ENCODE results near the gene TRPM5. TPM values are rescaled to one million over a fixed set of nuclear protein-coding genes. Genes with fewer than 3 reads are reported as not detected.
A peak's percentile ranks its signal among the peaks of the same experiment; 100 is the strongest.

The TRPM5 gene
- total RNA-seq, 2 experiments from 2014 or later = not detected

GRCh38 chr11:2402890-2403645, 41.2 kb downstream of the TRPM5 start:
- POLR2A ChIA-PET = no interaction called here

GRCh38 chr11:2402106-2402505, 42.2 kb downstream of the TRPM5 start:
- no TSS peak for BruUV-seq (replicated peaks)
- Histone ChIP-seq H4K20me1 (ENCODE audit: insufficient read depth, low read length) (no peaks in the 10 kb centered on the region), H3K9me3 (ENCODE audit: low read length) (no peaks in the 10 kb centered on the region), H3K4me1 (ENCODE audit: insufficient read depth, low read length, poor library complexity, severe bottlenecking) (peaks cover 23% of the 10 kb centered on the region), H3K4me2 (ENCODE audit: low read length) (peak overlapping the region; percentile 98), H2AFZ (ENCODE audit: low read length) (no peak overlapping the region), H3K9me2 (ENCODE audit: insufficient read depth, low read length) (no peaks in the 10 kb centered on the region), H3K27ac (ENCODE audit: low read depth, low read length, poor library complexity, severe bottlenecking) (no peak overlapping the region), H3K36me3 (ENCODE audit: insufficient read depth, low read length) (peaks cover 55% of the 10 kb centered on the region), H3K4me3 (ENCODE audit: low read depth, low read length, poor library complexity, severe bottlenecking) (peak overlapping the region; percentile 99), H3K79me2 (ENCODE audit: insufficient read depth, low read depth, low read length) (peaks cover 16% of the 10 kb centered on the region)
- intact Hi-C loops (cut with micrococcal nuclease; ENCODE audit: unreplicated experiment) = loop anchor here (5.0 kb wide), 1 partner anchor 205 kb away; no protein-coding TSS in a partner anchor
- TF ChIP-seq EZH2phosphoT487 (IDR thresholded peaks at IDR 0.05; ENCODE audit: borderline replicate concordance, low read depth, low read length) = no peak
- CTCF ChIA-PET (ENCODE audit: unreplicated experiment) = no interaction called here
- POLR2A ChIA-PET = interaction anchor here (2.8 kb wide), 1 partner anchor 15 kb away, joined by 13 read pairs; no protein-coding TSS in a partner anchor
- DNase-seq (ENCODE audit: low spot score) = no peak

More at GRCh38 chr11:2402890-2403645, 41.2 kb downstream of the TRPM5 start:
- CTCF ChIA-PET (ENCODE audit: unreplicated experiment) = no interaction called here
- TF ChIP-seq CTCF (conservative IDR thresholded peaks at IDR 0.05; ENCODE audit: low read length) (no peak), EZH2phosphoT487 (IDR thresholded peaks at IDR 0.05; ENCODE audit: borderline replicate concordance, low read depth, low read length) (no peak)
- H2AFZ ChIP-seq (ENCODE audit: low read length) = no peak overlapping the region
- H3K4me2 ChIP-seq (ENCODE audit: low read length) = no peak overlapping the region
- H3K4me3 ChIP-seq (ENCODE audit: low read depth, low read length, poor library complexity, severe bottlenecking) = no peak overlapping the region
- no peak for DNase-seq (ENCODE audit: low spot score)
- TSS peak; percentile 74 for BruUV-seq (replicated peaks)
- no peaks in the 10 kb centered on the region for H4K20me1 ChIP-seq (ENCODE audit: insufficient read depth, low read length)
- peaks cover 47% of the 10 kb centered on the region for H3K36me3 ChIP-seq (ENCODE audit: insufficient read depth, low read length)
- peaks cover 16% of the 10 kb centered on the region for H3K79me2 ChIP-seq (ENCODE audit: insufficient read depth, low read depth, low read length)
- intact Hi-C loops (cut with micrococcal nuclease; ENCODE audit: unreplicated experiment) = loop anchor here (5.0 kb wide), 1 partner anchor 206 kb away; no protein-coding TSS in a partner anchor
- no peaks in the 10 kb centered on the region for H3K9me2 ChIP-seq (ENCODE audit: insufficient read depth, low read length)
- H3K4me1 ChIP-seq (ENCODE audit: insufficient read depth, low read length, poor library complexity, severe bottlenecking) = peaks cover 23% of the 10 kb centered on the region
- H3K9me3 ChIP-seq (ENCODE audit: low read length) = no peaks in the 10 kb centered on the region
- no peak overlapping the region for H3K27ac ChIP-seq (ENCODE audit: low read depth, low read length, poor library complexity, severe bottlenecking)

GRCh38 chr11:2401436-2401984, 42.8 kb downstream of the TRPM5 start:
- H3K4me1 ChIP-seq (ENCODE audit: insufficient read depth, low read length, poor library complexity, severe bottlenecking) = peaks cover 23% of the 10 kb centered on the region
- no peaks in the 10 kb centered on the region for H4K20me1 ChIP-seq (ENCODE audit: insufficient read depth, low read length)
- H3K4me2 ChIP-seq (ENCODE audit: low read length) = peak overlapping the region; percentile 98
- H3K79me2 ChIP-seq (ENCODE audit: insufficient read depth, low read depth, low read length) = peaks cover 16% of the 10 kb centered on the region
- BruUV-seq (replicated peaks) = no TSS peak
- no peak overlapping the region; the same call in 1 of the 2 replicates for H2AFZ ChIP-seq (ENCODE audit: low read length)
- peaks cover 61% of the 10 kb centered on the region for H3K36me3 ChIP-seq (ENCODE audit: insufficient read depth, low read length)
- H3K4me3 ChIP-seq (ENCODE audit: low read depth, low read length, poor library complexity, severe bottlenecking) = peak overlapping the region; percentile 99
- DNase-seq (ENCODE audit: low spot score) = peak; percentile 39
- intact Hi-C loops (cut with micrococcal nuclease; ENCODE audit: unreplicated experiment) = loop anchor here (2.0 to 5.0 kb wide), 2 partner anchors 17 to 204 kb away; no protein-coding TSS in a partner anchor
- H3K27ac ChIP-seq (ENCODE audit: low read depth, low read length, poor library complexity, severe bottlenecking) = peak overlapping the region; percentile 48
- no peaks in the 10 kb centered on the region for H3K9me2 ChIP-seq (ENCODE audit: insufficient read depth, low read length)
- TF ChIP-seq CTCF (conservative IDR thresholded peaks at IDR 0.05; ENCODE audit: low read length) (peak; percentile 68), EZH2phosphoT487 (IDR thresholded peaks at IDR 0.05; ENCODE audit: borderline replicate concordance, low read depth, low read length) (no peak)
- CTCF ChIA-PET (ENCODE audit: unreplicated experiment) = interaction anchor here (0.7 to 0.9 kb wide), 2 partner anchors 15 to 131 kb away, joined by 3 read pairs; no protein-coding TSS in a partner anchor
- POLR2A ChIA-PET = interaction anchor here (2.8 kb wide), 1 partner anchor 15 kb away, joined by 13 read pairs; no protein-coding TSS in a partner anchor
- H3K9me3 ChIP-seq (ENCODE audit: low read length) = no peaks in the 10 kb centered on the region

Data from OCI-LY7 (cell line).